ENCODE data around the gene KANSL1L.

The KANSL1L gene

GRCh38 chr2:210092791-210093190 is 78.4 kb downstream of the KANSL1L start:
- Histone ChIP-seq H2AFZ (ENCODE audit: low read depth, low read length) (no peak overlapping the region), H3K27me3 (ENCODE audit: control insufficient read depth in 1 of 2, insufficient read depth in 1 of 2, low read length in 2 of 2) (no peaks in the 10 kb centered on the region), H2AK5ac (ENCODE audit: low read length, severe bottlenecking) (no peak overlapping the region), H2BK12ac (ENCODE audit: low read length in 2 of 2) (no peak overlapping the region), H3K18ac (ENCODE audit: low read depth in 1 of 2, low read length in 2 of 2) (no peak overlapping the region), H3K4me2 (ENCODE audit: low read length, poor library complexity, severe bottlenecking) (no peak overlapping the region), H3K4ac (ENCODE audit: low read depth in 1 of 2, low read length in 2 of 2) (no peak overlapping the region), H3K4me1 (ENCODE audit: control insufficient read depth, insufficient read depth, low read depth, low read length) (no peaks in the 10 kb centered on the region), H3K36me3 (ENCODE audit: control insufficient read depth in 1 of 2, insufficient read depth in 2 of 2, low read depth in 1 of 2, low read length in 2 of 2) (peaks cover 0 to 4% of the 10 kb centered on the region in 2 experiments), H2BK15ac (ENCODE audit: low read depth, poor library complexity, severe bottlenecking) (no peak overlapping the region), H3K14ac (ENCODE audit: low read length in 2 of 2) (no peak overlapping the region), H2BK5ac (ENCODE audit: low read depth, low read length, poor library complexity, severe bottlenecking) (no peak overlapping the region), H3K9me3 (ENCODE audit: control insufficient read depth, low read length) (no peaks in the 10 kb centered on the region), H3K9ac (ENCODE audit: low read length) (no peak overlapping the region), H3K27ac (ENCODE audit: low read length, poor library complexity, severe bottlenecking) (no peak overlapping the region), H4K91ac (ENCODE audit: low read length) (no peak overlapping the region), H3K4me3 (ENCODE audit: insufficient read depth in 1 of 2, low read depth in 1 of 2, low read length in 2 of 2) (no peak overlapping the region), H3K23ac (ENCODE audit: low read length in 2 of 2) (no peak overlapping the region), H2BK120ac (ENCODE audit: low read depth, low read length) (no peak overlapping the region), H4K8ac (ENCODE audit: low read length) (no peak overlapping the region), H3K79me1 (replicated peaks; ENCODE audit: low read length, poor library complexity, severe bottlenecking) (no peaks in the 10 kb centered on the region)
- DNase-seq: no peak

- Histone ChIP-seq H2BK120ac (ENCODE audit: low read depth, low read length) (no peak overlapping the region), H2BK12ac (ENCODE audit: low read length in 2 of 2) (no peak overlapping the region), H4K91ac (ENCODE audit: low read length) (no peak overlapping the region), H3K9ac (ENCODE audit: low read length) (no peak overlapping the region), H2AFZ (ENCODE audit: low read depth, low read length) (no peak overlapping the region), H3K14ac (ENCODE audit: low read length in 2 of 2) (no peak overlapping the region), H3K79me1 (replicated peaks; ENCODE audit: low read length, poor library complexity, severe bottlenecking) (no peaks in the 10 kb centered on the region), H3K36me3 (ENCODE audit: control insufficient read depth in 1 of 2, insufficient read depth in 2 of 2, low read depth in 1 of 2, low read length in 2 of 2) (no peaks in the 10 kb centered on the region), H3K4me2 (ENCODE audit: low read length, poor library complexity, severe bottlenecking) (no peak overlapping the region), H3K27me3 (ENCODE audit: control insufficient read depth in 1 of 2, insufficient read depth in 1 of 2, low read length in 2 of 2) (no peaks in the 10 kb centered on the region), H2AK5ac (ENCODE audit: low read length, severe bottlenecking) (no peak overlapping the region), H2BK5ac (ENCODE audit: low read depth, low read length, poor library complexity, severe bottlenecking) (no peak overlapping the region), H3K23ac (ENCODE audit: low read length in 2 of 2) (no peak overlapping the region), H3K4ac (ENCODE audit: low read depth in 1 of 2, low read length in 2 of 2) (no peak overlapping the region), H3K18ac (ENCODE audit: low read depth in 1 of 2, low read length in 2 of 2) (no peak overlapping the region), H3K9me3 (ENCODE audit: control insufficient read depth, low read length) (no peaks in the 10 kb centered on the region), H2BK15ac (ENCODE audit: low read depth, poor library complexity, severe bottlenecking) (no peak overlapping the region), H3K4me3 (ENCODE audit: insufficient read depth in 1 of 2, low read depth in 1 of 2, low read length in 2 of 2) (no peak overlapping the region), H3K4me1 (ENCODE audit: control insufficient read depth, insufficient read depth, low read depth, low read length) (peaks cover 2% of the 10 kb centered on the region), H4K8ac (ENCODE audit: low read length) (no peak overlapping the region), H3K27ac (ENCODE audit: low read length, poor library complexity, severe bottlenecking) (no peak overlapping the region)
- no peak for DNase-seq
- WGBS: 44% methylated on average over 2 of the region's 2 CpGs
Measured at GRCh38 chr2:210086930-210087329, 84.3 kb downstream of the KANSL1L start.

- WGBS: no CpG with 5 or more reads among the region's 1 CpG
- DNase-seq: no peak
- no peak overlapping the region for H2AFZ ChIP-seq (ENCODE audit: low read depth, low read length)
Measured at GRCh38 chr2:210086292-210086691, 84.9 kb downstream of the KANSL1L start.

GRCh38 chr2:210072922-210073509 is 98.2 kb downstream of the KANSL1L start:
- Histone ChIP-seq H2BK120ac (ENCODE audit: low read depth, low read length) (no peak overlapping the region), H4K8ac (ENCODE audit: low read length) (no peak overlapping the region), H3K4ac (ENCODE audit: low read depth in 1 of 2, low read length in 2 of 2) (no peak overlapping the region), H3K9ac (ENCODE audit: low read length) (peak overlapping the region; percentile 60), H3K79me1 (replicated peaks; ENCODE audit: low read length, poor library complexity, severe bottlenecking) (peaks cover 2% of the 10 kb centered on the region), H2BK12ac (ENCODE audit: low read length in 2 of 2) (no peak overlapping the region), H3K14ac (ENCODE audit: low read length in 2 of 2) (no peak overlapping the region), H2BK5ac (ENCODE audit: low read depth, low read length, poor library complexity, severe bottlenecking) (no peak overlapping the region), H3K4me2 (ENCODE audit: low read length, poor library complexity, severe bottlenecking) (no peak overlapping the region), H3K27ac (ENCODE audit: low read length, poor library complexity, severe bottlenecking) (no peak overlapping the region), H2AFZ (ENCODE audit: low read depth, low read length) (no peak overlapping the region), H2AK5ac (ENCODE audit: low read length, severe bottlenecking) (no peak overlapping the region), H3K4me1 (ENCODE audit: control insufficient read depth, insufficient read depth, low read depth, low read length) (peaks cover 3% of the 10 kb centered on the region), H3K27me3 (ENCODE audit: control insufficient read depth in 1 of 2, insufficient read depth in 1 of 2, low read length in 2 of 2) (no peaks in the 10 kb centered on the region), H3K36me3 (ENCODE audit: control insufficient read depth in 1 of 2, insufficient read depth in 2 of 2, low read depth in 1 of 2, low read length in 2 of 2) (no peaks in the 10 kb centered on the region), H3K4me3 (ENCODE audit: insufficient read depth in 1 of 2, low read depth in 1 of 2, low read length in 2 of 2) (no peak overlapping the region), H4K91ac (ENCODE audit: low read length) (no peak overlapping the region), H3K9me3 (ENCODE audit: control insufficient read depth, low read length) (no peaks in the 10 kb centered on the region), H3K18ac (ENCODE audit: low read depth in 1 of 2, low read length in 2 of 2) (no peak overlapping the region), H2BK15ac (ENCODE audit: low read depth, poor library complexity, severe bottlenecking) (no peak overlapping the region), H3K23ac (ENCODE audit: low read length in 2 of 2) (no peak overlapping the region)
- peak; percentile 61 for DNase-seq
- no CpG with 5 or more reads among the region's 2 CpGs for WGBS

More at GRCh38 chr2:210086292-210086691, 84.9 kb downstream of the KANSL1L start:
- H4K8ac ChIP-seq (ENCODE audit: low read length): no peak overlapping the region
- no peak overlapping the region for H3K23ac ChIP-seq (ENCODE audit: low read length in 2 of 2)
- H2BK5ac ChIP-seq (ENCODE audit: low read depth, low read length, poor library complexity, severe bottlenecking): no peak overlapping the region
- H4K91ac ChIP-seq (ENCODE audit: low read length): no peak overlapping the region
- no peak overlapping the region for H3K4ac ChIP-seq (ENCODE audit: low read depth in 1 of 2, low read length in 2 of 2)
- H3K27me3 ChIP-seq (ENCODE audit: control insufficient read depth in 1 of 2, insufficient read depth in 1 of 2, low read length in 2 of 2): no peaks in the 10 kb centered on the region
- no peak overlapping the region for H3K9ac ChIP-seq (ENCODE audit: low read length)
- no peaks in the 10 kb centered on the region for H3K9me3 ChIP-seq (ENCODE audit: control insufficient read depth, low read length)
- no peak overlapping the region for H3K27ac ChIP-seq (ENCODE audit: low read length, poor library complexity, severe bottlenecking)
- H3K79me1 ChIP-seq (replicated peaks; ENCODE audit: low read length, poor library complexity, severe bottlenecking): no peaks in the 10 kb centered on the region
- H3K4me1 ChIP-seq (ENCODE audit: control insufficient read depth, insufficient read depth, low read depth, low read length): peaks cover 2% of the 10 kb centered on the region
- H3K4me3 ChIP-seq (ENCODE audit: insufficient read depth in 1 of 2, low read depth in 1 of 2, low read length in 2 of 2): no peak overlapping the region
- H3K4me2 ChIP-seq (ENCODE audit: low read length, poor library complexity, severe bottlenecking): no peak overlapping the region
- H2AK5ac ChIP-seq (ENCODE audit: low read length, severe bottlenecking): no peak overlapping the region
- H2BK12ac ChIP-seq (ENCODE audit: low read length in 2 of 2): no peak overlapping the region
- H3K18ac ChIP-seq (ENCODE audit: low read depth in 1 of 2, low read length in 2 of 2): no peak overlapping the region
- H3K36me3 ChIP-seq (ENCODE audit: control insufficient read depth in 1 of 2, insufficient read depth in 2 of 2, low read depth in 1 of 2, low read length in 2 of 2): no peaks in the 10 kb centered on the region
- no peak overlapping the region for H2BK120ac ChIP-seq (ENCODE audit: low read depth, low read length)
- H3K14ac ChIP-seq (ENCODE audit: low read length in 2 of 2): no peak overlapping the region
- no peak overlapping the region for H2BK15ac ChIP-seq (ENCODE audit: low read depth, poor library complexity, severe bottlenecking)

Measured in mesenchymal stem cell (in vitro differentiated cells and primary cell).